Activated naive CD4-positive, alpha-beta T cell treated with anti-CD3 and anti-CD28 coated beads, Interleukin-2, amount 50 U/mL, for 72 hours (primary cell): ENCODE measurements around the gene ZNF12. TPM values are rescaled to one million over a fixed set of nuclear protein-coding genes. Genes with fewer than 3 reads are reported as not detected.
"Not testable (repeated sequence)": the region's sequence is repeated elsewhere in the genome, so short reads cannot be mapped to it uniquely, and the experiment has no call there.

ENCODE experiments used
- ATAC-seq, 2 donors: fragments of 150-1000 bp; cut with Tn5 transposase; 2 replicates each; pipeline ENCODE4 v1.10.0; 2021; ENCODE audit warnings: mild to moderate bottlenecking in 2 of 2, moderate library complexity in 2 of 2
- DNase-seq, 2 donors: peaks; one replicate each; pipeline ENCODE4 v3.0.0; 2021 to 2022; ENCODE audit warnings: low spot score in 2 of 2
- H3K27ac Mint-ChIP-seq, 2 donors: one replicate each; pipeline ENCODE4 v1.8.0; 2022; ENCODE audit warnings: mild to moderate bottlenecking in 2 of 2, mixed read lengths in 2 of 2
- H3K36me3 Mint-ChIP-seq, 2 donors: one replicate each; pipeline ENCODE4 v1.8.0; 2022; ENCODE audit warnings: mixed read lengths in 2 of 2
- H3K9me3 Mint-ChIP-seq, 2 donors: one replicate each; pipeline ENCODE4 v1.8.0; 2022; ENCODE audit warnings: mixed read lengths in 2 of 2
- total RNA-seq, 2 donors: library from RNA; stranded (reverse); gene quantifications; one replicate each; pipeline ENCODE4 v1.2.3, GENCODE V29; 2022

The ZNF12 gene
- total RNA-seq, result 10 to 100 TPM; 11.4 to 25.1 TPM

GRCh38 chr7:6706666-6707407 lies at the start of gene ZNF12:
ZNF12 (minus strand) TSS chr7:6706947; CDS start chr7:6705173, 1,774 bp downstream.
- peak; percentile 93 to 96 for DNase-seq
- peak within 1 kb of the TSS; percentile 95 to 96 for H3K27ac Mint-ChIP-seq

GRCh38 chr7:6753964-6754363 lies 47.2 kb upstream of the ZNF12 start, which contains the start of gene RSPH10B2:
RSPH10B2 (plus strand) TSS chr7:6754103; CDS start chr7:6757678, 3,575 bp downstream.
- H3K27ac Mint-ChIP-seq, H3K9me3 Mint-ChIP-seq, DNase-seq, H3K36me3 Mint-ChIP-seq: not testable (repeated sequence)
- ATAC-seq, result peak in 1 of 2 donors; percentile 25

More at GRCh38 chr7:6706666-6707407, at the start of gene ZNF12:
- peak; percentile 94 to 95 for ATAC-seq
- peaks cover 20 to 38% of the 10 kb centered on the region in 2 donors for H3K9me3 Mint-ChIP-seq
- H3K36me3 Mint-ChIP-seq, result peaks cover 29 to 42% of the 10 kb centered on the region in 2 donors

- ATAC-seq, H3K36me3 Mint-ChIP-seq, H3K27ac Mint-ChIP-seq, DNase-seq, H3K9me3 Mint-ChIP-seq: not testable (repeated sequence)
These were observed 43.4 kb upstream of the ZNF12 start for GRCh38 chr7:6750173-6750572.

GRCh38 chr7:6749335-6749734 lies 42.6 kb upstream of the ZNF12 start:
- DNase-seq, H3K9me3 Mint-ChIP-seq, ATAC-seq, H3K36me3 Mint-ChIP-seq, H3K27ac Mint-ChIP-seq: not testable (repeated sequence)

DNA sequence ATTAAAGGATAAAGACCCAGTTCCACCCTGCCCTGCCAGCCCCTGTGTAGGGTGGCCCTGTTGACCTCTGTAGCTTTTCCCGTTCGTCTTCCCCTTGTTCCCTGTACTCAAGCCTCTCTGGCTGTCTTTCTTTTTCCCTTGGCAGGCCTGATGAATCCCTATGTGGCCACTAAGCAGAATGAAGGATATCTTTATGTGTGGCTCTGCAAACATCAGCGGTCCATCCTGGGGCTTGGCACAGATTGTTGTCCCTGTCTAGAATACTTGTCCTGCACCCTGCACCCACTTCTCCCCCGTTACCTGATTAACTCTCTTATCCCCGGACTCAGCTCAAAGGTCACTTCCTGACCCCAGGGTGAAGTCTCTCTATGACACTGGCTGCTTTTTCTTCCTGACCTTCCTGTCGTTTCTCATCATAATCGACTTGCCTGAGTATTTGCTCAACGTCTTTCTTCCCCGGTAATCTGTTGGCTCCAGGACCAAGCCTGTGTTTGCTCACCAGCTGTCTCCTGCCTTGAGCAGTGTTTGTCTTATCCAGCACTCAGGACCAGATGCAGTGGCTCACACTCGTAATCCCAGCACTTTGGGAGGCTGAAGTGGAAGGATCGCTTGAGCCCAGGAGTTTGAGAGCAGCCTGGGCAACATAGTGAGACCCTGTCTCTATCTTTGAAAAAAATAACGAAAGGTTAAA lies 37.8 kb upstream of the ZNF12 start:
- H3K9me3 Mint-ChIP-seq, DNase-seq, ATAC-seq: not testable (repeated sequence)
- H3K36me3 Mint-ChIP-seq, result peaks cover 0 to 13% of the 10 kb centered on the region in 2 donors
- peak overlapping the region in 1 of 2 donors; percentile 78 for H3K27ac Mint-ChIP-seq

DNA sequence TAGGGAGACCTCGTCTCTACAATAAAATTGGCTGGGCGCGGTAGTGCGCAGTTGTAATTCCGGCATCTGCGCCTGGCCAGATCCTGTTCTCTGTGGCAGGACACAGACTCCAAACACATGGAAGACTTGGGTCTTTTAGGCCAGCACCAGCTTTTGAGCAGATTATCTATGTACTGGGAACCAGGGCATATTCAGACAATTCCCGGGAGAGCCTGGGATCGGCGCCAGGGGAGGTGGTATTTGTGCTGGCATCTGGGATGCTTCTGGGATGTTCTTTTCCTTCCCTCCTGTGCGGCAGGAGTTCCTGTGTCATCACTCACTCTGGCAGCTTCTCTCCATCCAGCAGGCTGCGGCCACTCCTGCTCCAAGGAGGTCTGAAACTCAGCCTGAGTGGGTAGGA lies 31.7 kb upstream of the ZNF12 start:
- peaks cover 0 to 28% of the 10 kb centered on the region in 2 donors for H3K36me3 Mint-ChIP-seq
- H3K27ac Mint-ChIP-seq, DNase-seq, H3K9me3 Mint-ChIP-seq, ATAC-seq: not testable (repeated sequence)

DNA sequence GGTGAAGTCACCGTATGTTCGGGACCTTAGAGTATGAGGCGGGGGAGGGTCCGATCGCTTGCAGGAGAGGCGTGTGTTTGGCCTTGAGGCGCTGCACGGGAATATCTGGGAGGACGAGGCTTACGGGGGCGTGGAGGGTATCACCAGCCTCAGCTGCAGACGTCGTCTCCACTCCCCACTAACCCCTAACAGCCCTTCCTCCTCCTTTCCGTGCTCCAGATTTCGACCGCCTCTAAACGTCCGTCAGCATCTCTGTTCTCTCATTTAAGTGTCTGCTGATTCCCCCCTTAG lies 23.5 kb upstream of the ZNF12 start:
- peak overlapping the region; percentile 88 to 99 for H3K27ac Mint-ChIP-seq
- DNase-seq (peak in 1 of 2 donors; percentile 30), ATAC-seq (no peak)
- peaks cover 7 to 39% of the 10 kb centered on the region in 2 donors for H3K36me3 Mint-ChIP-seq
- peaks cover 5 to 6% of the 10 kb centered on the region in 2 donors for H3K9me3 Mint-ChIP-seq

DNA sequence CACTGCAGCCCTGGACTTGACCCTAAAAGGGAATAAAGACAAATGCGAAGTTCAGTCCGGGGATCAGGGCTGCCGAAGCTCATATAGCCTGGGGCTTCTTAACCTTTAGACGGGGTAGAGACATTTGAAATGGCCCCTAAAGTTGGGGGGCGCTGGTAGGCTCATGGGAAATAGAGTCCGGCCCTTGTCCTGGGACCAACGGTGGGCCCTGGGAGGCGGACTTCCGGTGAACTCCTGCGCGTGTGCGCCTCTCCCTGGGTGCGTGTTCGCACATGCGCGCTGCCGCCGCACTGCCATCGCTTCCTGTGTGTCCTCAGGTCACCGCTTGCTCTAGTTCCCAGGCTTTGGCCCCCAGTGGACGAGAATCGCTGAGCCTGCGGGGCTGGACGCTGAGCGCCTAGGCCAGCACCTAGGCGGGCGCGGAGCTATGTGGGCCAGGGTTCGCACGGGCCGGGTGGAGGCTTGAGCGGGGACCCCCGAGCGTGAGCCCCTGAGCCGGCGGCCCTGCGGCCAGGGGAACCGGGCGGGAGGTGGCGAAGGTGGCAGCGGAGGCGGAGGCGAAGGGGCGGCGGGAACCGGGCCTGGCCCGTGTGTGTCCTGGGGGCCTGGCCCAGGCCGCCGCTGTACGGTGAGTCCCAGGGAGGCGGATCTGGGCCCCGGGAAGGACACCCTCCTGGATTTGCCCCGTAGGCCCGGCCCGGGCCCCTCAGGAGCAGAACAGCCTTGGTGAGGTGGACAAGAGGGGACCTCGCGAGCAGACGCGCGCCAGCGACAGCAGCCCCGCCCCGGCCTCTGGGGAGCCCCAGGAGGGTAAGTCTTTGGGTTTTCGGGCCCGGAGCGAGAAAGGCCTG lies 23.0 kb upstream of the ZNF12 start:
- Mint-ChIP-seq H3K36me3 (peaks cover 7 to 39% of the 10 kb centered on the region in 2 donors), H3K9me3 (peaks cover 5 to 6% of the 10 kb centered on the region in 2 donors)

GRCh38 chr7:6728893-6729491 lies 22.2 kb upstream of the ZNF12 start:
- Mint-ChIP-seq H3K36me3 (peaks cover 7 to 39% of the 10 kb centered on the region in 2 donors), H3K27ac (peak overlapping the region; percentile 97 to 99)
- ATAC-seq, result not testable (repeated sequence)

More for the DNA sequence above, 23.0 kb upstream of the ZNF12 start:
- peak; percentile 99 to 100 for ATAC-seq
- peak overlapping the region; percentile 97 to 99 for H3K27ac Mint-ChIP-seq
- DNase-seq, result peak; percentile 82 to 92

GRCh38 chr7:6727663-6728062 lies 20.9 kb upstream of the ZNF12 start:
- Mint-ChIP-seq H3K9me3 (peaks cover 5 to 6% of the 10 kb centered on the region in 2 donors), H3K27ac (no peak overlapping the region), H3K36me3 (peaks cover 7 to 28% of the 10 kb centered on the region in 2 donors)
- DNase-seq (no peak), ATAC-seq (no peak)

More at GRCh38 chr7:6728893-6729491, 22.2 kb upstream of the ZNF12 start:
- DNase-seq, H3K9me3 Mint-ChIP-seq: not testable (repeated sequence)

DNA sequence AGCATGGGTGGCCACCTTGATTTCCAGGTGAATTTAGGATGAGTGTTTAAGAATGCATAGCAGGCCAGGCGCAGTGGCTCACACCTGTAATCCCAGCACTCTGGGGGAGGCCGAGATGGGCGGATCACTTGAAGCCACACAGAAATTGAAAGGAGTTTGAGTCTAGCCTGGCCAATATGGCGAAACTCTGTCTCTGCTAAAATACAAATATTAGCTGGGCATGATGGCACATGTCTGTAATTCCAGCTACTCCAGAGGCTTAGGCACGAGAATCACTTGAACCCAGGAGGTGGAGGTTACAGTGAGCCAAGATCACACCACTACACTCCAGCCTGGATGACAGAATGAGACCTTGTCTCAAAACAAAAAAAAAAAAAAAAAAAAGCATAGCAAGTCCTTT lies 19.6 kb upstream of the ZNF12 start:
- DNase-seq, ATAC-seq, H3K27ac Mint-ChIP-seq, H3K9me3 Mint-ChIP-seq: not testable (repeated sequence)
- H3K36me3 Mint-ChIP-seq, result peaks cover 7 to 21% of the 10 kb centered on the region in 2 donors

DNA sequence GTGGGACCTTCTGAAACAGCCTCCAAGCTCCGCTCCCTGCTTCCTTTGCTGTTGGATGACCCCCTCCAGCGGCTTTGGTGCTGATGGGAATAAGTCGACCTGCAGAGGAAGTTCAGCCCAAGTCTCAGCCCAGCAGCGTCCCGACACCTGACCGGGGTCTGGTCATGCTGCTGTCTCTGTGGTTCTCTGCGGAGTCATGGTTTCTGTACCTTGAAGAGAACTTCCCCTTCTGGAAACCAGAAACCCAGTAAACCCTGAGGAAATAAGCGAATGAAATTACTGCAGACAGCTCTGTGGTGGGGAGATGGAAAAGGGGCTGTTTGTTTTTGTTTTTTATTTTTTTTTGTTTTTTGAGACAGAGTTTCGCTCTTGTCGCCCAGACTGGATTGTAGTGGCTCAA lies 18.3 kb upstream of the ZNF12 start:
- H3K27ac Mint-ChIP-seq, result no peak overlapping the region

DNA sequence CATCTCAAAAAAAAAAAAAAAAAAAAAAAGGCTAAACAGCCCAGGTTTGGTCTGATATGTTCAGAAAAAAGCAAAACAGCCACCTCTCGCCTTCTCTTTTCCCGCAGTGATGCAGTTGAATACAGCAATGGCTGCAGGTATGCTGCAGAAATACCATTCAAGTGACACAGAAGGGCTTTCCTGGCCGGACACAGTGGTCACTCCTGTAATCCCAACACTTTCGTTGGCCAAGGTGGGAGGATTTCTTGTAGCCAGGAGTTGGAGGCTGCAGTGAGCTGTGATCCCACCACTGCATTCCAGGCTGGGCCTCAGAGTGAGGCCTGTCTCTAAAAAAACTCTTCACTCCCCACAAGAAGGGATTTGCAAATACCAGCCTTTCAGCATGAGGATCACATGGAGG lies 17.6 kb upstream of the ZNF12 start:
- ATAC-seq, H3K27ac Mint-ChIP-seq, H3K9me3 Mint-ChIP-seq, DNase-seq: not testable (repeated sequence)
- peaks cover 4 to 10% of the 10 kb centered on the region in 2 donors for H3K36me3 Mint-ChIP-seq

More for the DNA sequence above, 18.3 kb upstream of the ZNF12 start:
- Mint-ChIP-seq H3K36me3 (peaks cover 7 to 13% of the 10 kb centered on the region in 2 donors), H3K9me3 (peaks cover 5 to 6% of the 10 kb centered on the region in 2 donors)
- no peak for ATAC-seq
- no peak for DNase-seq

DNA sequence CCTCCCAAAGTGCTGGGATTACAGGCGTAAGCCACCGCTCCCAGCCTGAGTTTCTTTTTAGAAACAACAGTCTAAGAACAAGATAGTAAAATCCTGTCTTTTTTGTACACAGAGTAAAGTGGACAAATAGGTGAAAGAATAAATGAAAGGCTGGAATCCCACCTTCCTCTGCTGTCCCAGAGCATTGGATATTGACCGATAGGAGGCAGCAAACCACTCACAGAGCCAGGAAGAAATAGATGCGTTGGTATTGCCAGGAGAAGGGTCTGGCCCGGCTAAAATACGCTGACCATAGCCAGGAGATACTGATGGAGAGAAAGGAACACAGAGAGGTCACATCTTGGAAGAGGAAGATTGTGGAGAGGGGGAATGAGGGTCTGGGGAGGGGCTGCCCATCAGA lies 11.4 kb upstream of the ZNF12 start:
- Mint-ChIP-seq H3K27ac (no peak overlapping the region), H3K36me3 (no peaks in the 10 kb centered on the region), H3K9me3 (no peaks in the 10 kb centered on the region)
- ATAC-seq (no peak), DNase-seq (no peak)

GRCh38 chr7:6715898-6716297 lies 9.2 kb upstream of the ZNF12 start:
- not testable (repeated sequence) for ATAC-seq, DNase-seq, H3K36me3 Mint-ChIP-seq, H3K9me3 Mint-ChIP-seq, H3K27ac Mint-ChIP-seq

DNA sequence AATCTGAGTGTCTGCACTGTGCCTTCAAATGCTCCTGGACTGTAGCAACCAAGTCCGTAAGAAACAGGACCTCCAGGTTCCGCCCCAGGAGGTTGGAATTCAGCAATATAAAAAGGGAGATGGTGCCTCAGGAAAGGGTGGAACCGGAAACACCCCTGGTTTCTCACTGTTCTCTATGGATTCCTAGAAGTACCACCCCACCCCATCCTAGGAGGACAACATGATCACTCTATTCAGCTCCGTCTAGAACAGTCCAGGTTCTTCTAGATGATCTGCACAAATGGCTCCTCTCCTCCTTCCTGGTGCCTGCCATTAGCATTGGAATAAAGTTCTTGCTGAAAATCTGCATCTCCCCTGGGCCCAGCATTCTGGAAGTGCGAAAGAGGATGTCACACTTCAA lies 7.6 kb upstream of the ZNF12 start:
- Mint-ChIP-seq H3K36me3 (no peaks in the 10 kb centered on the region), H3K27ac (peak overlapping the region in 1 of 2 donors; percentile 15), H3K9me3 (no peaks in the 10 kb centered on the region)
- DNase-seq (no peak), ATAC-seq (no peak)
